ENCODE data around the gene ATRX.
"Not testable (repeated sequence)": the region's sequence is repeated elsewhere in the genome, so short reads cannot be mapped to it uniquely, and the experiment has no call there.

ATRX gene

DNA sequence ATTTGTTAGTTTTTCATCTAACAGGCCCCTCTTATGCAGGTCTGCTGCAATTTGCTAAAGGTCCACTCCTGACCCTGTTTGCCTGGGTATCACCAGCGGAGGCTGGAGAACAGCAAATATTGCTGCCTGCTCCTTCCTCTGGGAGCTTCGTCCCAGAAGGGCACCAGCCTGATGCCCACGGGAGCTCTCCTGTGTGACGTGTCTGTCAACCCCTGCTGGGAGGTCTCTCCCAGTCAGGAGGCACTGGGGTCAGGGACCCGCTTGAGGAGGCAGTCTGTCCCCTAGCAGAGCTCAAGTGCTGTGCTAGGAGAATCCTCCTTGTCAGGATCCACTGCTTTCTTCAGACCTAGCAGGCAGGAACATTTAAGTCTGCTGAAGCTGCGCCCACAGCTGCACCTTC lies 30.5 kb downstream of the ATRX start:
- TF ChIP-seq, protein P1, sequence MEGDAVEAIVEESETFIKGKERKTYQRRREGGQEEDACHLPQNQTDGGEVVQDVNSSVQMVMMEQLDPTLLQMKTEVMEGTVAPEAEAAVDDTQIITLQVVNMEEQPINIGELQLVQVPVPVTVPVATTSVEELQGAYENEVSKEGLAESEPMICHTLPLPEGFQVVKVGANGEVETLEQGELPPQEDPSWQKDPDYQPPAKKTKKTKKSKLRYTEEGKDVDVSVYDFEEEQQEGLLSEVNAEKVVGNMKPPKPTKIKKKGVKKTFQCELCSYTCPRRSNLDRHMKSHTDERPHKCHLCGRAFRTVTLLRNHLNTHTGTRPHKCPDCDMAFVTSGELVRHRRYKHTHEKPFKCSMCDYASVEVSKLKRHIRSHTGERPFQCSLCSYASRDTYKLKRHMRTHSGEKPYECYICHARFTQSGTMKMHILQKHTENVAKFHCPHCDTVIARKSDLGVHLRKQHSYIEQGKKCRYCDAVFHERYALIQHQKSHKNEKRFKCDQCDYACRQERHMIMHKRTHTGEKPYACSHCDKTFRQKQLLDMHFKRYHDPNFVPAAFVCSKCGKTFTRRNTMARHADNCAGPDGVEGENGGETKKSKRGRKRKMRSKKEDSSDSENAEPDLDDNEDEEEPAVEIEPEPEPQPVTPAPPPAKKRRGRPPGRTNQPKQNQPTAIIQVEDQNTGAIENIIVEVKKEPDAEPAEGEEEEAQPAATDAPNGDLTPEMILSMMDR (IDR thresholded peaks at IDR 0.05; ENCODE audit: control extremely low read depth, extremely low read depth, low read depth, missing control alignments) = no peak
- CTCF ChIA-PET = interaction anchor here (1.5 kb wide), 1 partner anchor 10 kb away, joined by 5 read pairs; no protein-coding TSS in a partner anchor
- no peak for DNase-seq (ENCODE audit: extremely low spot score)
- POLR2A ChIA-PET = no interaction called here

DNA sequence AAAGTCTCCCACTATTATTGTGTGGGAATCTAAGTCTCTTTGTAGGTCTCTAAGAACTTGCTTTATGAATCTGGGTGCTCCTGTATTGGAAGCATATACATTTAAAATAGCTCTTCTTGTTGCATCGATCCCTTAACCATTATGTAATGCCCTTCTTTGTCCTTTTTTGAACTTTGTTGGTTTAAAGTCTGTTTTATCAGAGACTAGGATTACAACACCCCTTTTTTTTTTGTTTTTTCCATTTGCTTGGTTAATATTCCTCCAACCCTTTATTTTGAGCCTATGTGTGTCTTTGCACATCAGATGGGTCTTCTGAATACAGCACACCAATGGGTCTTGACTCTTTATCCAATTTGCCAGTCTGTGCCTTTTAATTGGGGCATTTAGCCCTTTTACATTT lies 32.1 kb downstream of the ATRX start:
- POLR2A ChIA-PET; CTCF ChIA-PET; DNase-seq (ENCODE audit: extremely low spot score): not testable (repeated sequence)

DNA sequence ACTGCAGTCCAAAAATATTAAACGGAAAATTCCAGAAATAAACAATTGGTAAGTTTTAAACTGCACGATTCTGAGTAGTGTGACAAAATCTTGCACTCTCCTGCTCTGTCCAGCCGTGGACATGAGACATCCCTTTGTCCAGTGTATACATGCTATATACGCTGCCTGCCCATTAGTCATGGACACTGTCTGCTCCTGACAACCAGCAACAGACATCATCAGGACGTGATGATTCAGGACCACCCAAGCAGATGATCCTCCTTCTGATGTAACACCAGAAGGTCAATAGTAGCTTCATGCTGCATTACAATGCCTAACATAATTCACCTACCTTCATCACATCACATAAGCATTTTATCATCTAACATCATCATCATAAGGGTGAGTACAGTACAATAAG lies 36.3 kb downstream of the ATRX start:
- TF ChIP-seq, protein P1 (IDR thresholded peaks at IDR 0.05; ENCODE audit: control extremely low read depth, extremely low read depth, low read depth, missing control alignments) = no peak
- DNase-seq (ENCODE audit: extremely low spot score) = no peak
- CTCF ChIA-PET = no interaction called here
- POLR2A ChIA-PET = no interaction called here

DNA sequence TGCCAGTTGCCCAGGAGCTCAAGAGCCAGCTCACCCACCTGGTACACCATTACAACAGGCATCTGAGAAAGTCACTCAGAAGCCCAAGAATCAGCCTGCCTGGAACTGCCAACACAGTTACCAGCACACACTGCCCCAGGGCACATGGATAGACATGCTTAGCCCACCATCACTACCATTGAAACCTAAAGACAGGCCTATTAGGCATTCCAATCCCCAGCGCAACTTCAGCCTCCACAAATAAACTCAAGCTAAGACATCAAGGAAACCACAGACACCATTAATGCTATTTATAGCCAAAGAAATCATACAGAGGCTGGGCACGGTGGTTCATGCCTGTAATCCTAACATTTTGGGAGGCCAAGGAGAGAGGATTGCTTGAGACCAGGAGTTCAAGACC lies 42.3 kb downstream of the ATRX start:
- ChIA-PET CTCF (no interaction called here), POLR2A (no interaction called here)
- no peak for DNase-seq (ENCODE audit: extremely low spot score)
- TF ChIP-seq, protein P1 (IDR thresholded peaks at IDR 0.05; ENCODE audit: control extremely low read depth, extremely low read depth, low read depth, missing control alignments) = no peak

DNA sequence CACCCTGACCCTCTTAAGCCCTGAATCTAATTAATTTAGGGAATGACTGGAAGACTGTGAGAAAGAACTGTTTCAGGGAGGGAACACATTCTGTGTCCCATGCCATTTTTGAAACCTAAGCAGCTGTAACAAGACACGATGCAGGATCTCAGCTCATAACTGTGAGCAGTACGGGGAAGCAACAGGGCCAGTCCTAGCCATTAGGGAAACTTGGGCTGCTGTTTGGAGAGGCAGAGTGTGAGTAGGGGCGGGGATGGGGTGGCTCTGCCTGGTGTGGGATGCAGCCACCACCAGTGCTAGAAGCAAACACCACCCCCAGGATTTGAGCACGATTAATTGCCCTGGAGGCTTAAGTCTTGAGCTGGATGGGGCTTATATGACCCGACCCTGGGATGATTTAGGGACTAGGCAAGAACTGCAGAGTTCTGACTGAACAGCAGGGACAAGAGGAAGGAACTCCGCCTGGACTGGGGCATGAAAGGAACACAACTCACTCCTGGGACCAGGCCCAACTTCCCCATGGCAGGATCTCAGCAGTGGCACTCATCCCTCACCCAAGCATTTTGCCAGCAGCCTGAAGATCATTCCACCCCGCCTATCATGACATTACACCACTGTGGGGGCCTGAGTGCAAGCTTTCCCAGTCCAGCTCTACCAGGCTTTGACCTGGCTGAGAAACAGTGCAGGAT lies 43.1 kb downstream of the ATRX start:
- CTCF ChIA-PET = no interaction called here
- no peak for DNase-seq (ENCODE audit: extremely low spot score)
- POLR2A ChIA-PET = no interaction called here
- TF ChIP-seq, protein P1 (IDR thresholded peaks at IDR 0.05; ENCODE audit: control extremely low read depth, extremely low read depth, low read depth, missing control alignments) = no peak

DNA sequence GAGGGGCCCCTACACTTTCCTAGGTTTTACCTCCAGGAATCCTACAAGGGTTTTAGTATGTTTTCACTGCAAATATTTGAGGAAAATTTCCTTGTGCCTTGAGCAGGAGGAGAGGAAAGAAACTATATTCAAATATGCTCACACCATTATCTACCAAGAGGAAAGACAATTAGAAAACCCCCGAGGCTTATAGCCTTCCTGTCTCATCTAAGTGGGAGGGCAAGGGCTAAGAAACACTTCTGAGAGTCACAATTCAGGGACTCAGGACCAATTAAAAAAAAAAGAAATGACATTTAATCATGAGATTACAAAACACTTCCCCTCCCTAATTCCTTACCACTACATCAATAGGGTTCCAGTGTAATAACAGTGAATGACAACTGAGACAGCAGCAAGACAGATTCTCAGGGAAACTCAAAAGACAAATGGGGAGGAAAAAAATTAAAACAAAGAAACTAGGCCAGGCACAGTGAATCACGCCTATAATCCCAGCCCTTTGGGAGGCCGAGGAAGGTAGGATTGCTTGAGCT lies 45.6 kb downstream of the ATRX start:
- no peak for DNase-seq (ENCODE audit: extremely low spot score)

DNA sequence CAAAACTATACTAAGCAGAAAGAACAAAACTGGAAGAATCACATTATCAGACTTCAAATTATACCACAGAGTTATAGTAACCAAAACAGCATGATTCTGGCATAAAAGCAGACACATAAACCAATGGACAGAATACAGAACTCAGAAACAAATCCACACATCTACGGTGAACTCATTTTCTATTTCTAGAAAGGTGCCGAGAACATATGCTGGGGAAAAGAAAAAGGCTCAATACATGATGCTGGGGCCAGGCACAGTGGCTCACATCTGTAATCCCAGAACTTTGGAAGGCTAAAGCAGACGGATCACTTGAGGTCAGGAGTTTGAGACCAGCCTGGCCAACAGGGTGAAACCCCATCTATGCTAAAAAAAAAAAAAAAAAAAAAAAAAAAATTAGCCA lies 52.7 kb downstream of the ATRX start:
- ChIA-PET POLR2A (no interaction called here), CTCF (no interaction called here)
- DNase-seq (ENCODE audit: extremely low spot score) = no peak
- TF ChIP-seq, protein P1 (IDR thresholded peaks at IDR 0.05; ENCODE audit: control extremely low read depth, extremely low read depth, low read depth, missing control alignments) = no peak

More for the DNA sequence above, 45.6 kb downstream of the ATRX start:
- ChIA-PET CTCF (no interaction called here), POLR2A (no interaction called here)
- TF ChIP-seq, protein P1 (IDR thresholded peaks at IDR 0.05; ENCODE audit: control extremely low read depth, extremely low read depth, low read depth, missing control alignments) = no peak
